WTC11 (cell line): Measurements from ENCODE around the gene POLDIP3.

Source experiments
- CTCF ChIP-seq: fragments of 200-600 bp; IDR thresholded peaks from 2 replicates; pipeline ENCODE4 v1.8.0; 2022; ENCODE audit warnings: antibody characterized with exemption
- IRF1 ChIP-seq: sonication (generic); formaldehyde crosslinking; IDR thresholded peaks from 2 replicates; pipeline ENCODE4 v1.8.0; 2023; ENCODE audit warnings: missing genetic modification reagents
- OVOL2 ChIP-seq: fragments of 250-450 bp; sonication (Bioruptor Pico); IDR thresholded peaks from 2 replicates; pipeline ENCODE4 v1.9.0; 2021; ENCODE audit warnings: mild to moderate bottlenecking, borderline replicate concordance
- ZNF317 ChIP-seq: sonication (generic); formaldehyde crosslinking; IDR thresholded peaks from 2 replicates; pipeline ENCODE4 v1.8.1; 2023; ENCODE audit warnings: low read depth, mild to moderate bottlenecking, moderate library complexity, missing genetic modification reagents, borderline replicate concordance

- TF ChIP-seq CTCF (no peak), ZNF317 (no peak), OVOL2 (CRISPR knock-in tag) (no peak), IRF1 (no peak)
Measured at GRCh38 chr22:42584364-42584940, 30.2 kb downstream of the POLDIP3 start.
